Liver (tissue), 3 donors: ENCODE results near the gene BSN.

ENCODE experiments used
- MAX ChIP-seq: IDR thresholded peaks from 2 replicates; pipeline ENCODE4 v1.6.1; 2016; ENCODE audit warnings: antibody characterized with exemption
- TAF1 ChIP-seq: conservative IDR thresholded peaks from 2 replicates; pipeline ENCODE4 v1.6.1; 2016; ENCODE audit warnings: antibody characterized with exemption, mild to moderate bottlenecking
- TF ChIP-seq, protein P1 (sequence below): fragments of 150-350 bp; IDR thresholded peaks from 2 replicates; pipeline ENCODE4 v1.5.1; 2017; ENCODE audit warnings: improper control_type of control experiment, low read depth, low read length; ENCODE audit not compliant: missing input control
- TF ChIP-seq, protein P2 (sequence below): IDR thresholded peaks from 2 replicates; pipeline ENCODE4 v1.6.1; 2016; ENCODE audit warnings: antibody characterized with exemption, mild to moderate bottlenecking
- donor health status: healthy.
- donor health status: healthy.

GRCh38 chr3:49531715-49532114 lies 22.6 kb upstream of the BSN start:
- TF ChIP-seq TAF1 (no peak), MAX (no peak)
- TF ChIP-seq, protein P1, sequence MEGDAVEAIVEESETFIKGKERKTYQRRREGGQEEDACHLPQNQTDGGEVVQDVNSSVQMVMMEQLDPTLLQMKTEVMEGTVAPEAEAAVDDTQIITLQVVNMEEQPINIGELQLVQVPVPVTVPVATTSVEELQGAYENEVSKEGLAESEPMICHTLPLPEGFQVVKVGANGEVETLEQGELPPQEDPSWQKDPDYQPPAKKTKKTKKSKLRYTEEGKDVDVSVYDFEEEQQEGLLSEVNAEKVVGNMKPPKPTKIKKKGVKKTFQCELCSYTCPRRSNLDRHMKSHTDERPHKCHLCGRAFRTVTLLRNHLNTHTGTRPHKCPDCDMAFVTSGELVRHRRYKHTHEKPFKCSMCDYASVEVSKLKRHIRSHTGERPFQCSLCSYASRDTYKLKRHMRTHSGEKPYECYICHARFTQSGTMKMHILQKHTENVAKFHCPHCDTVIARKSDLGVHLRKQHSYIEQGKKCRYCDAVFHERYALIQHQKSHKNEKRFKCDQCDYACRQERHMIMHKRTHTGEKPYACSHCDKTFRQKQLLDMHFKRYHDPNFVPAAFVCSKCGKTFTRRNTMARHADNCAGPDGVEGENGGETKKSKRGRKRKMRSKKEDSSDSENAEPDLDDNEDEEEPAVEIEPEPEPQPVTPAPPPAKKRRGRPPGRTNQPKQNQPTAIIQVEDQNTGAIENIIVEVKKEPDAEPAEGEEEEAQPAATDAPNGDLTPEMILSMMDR, result no peak
- TF ChIP-seq, protein P2, sequence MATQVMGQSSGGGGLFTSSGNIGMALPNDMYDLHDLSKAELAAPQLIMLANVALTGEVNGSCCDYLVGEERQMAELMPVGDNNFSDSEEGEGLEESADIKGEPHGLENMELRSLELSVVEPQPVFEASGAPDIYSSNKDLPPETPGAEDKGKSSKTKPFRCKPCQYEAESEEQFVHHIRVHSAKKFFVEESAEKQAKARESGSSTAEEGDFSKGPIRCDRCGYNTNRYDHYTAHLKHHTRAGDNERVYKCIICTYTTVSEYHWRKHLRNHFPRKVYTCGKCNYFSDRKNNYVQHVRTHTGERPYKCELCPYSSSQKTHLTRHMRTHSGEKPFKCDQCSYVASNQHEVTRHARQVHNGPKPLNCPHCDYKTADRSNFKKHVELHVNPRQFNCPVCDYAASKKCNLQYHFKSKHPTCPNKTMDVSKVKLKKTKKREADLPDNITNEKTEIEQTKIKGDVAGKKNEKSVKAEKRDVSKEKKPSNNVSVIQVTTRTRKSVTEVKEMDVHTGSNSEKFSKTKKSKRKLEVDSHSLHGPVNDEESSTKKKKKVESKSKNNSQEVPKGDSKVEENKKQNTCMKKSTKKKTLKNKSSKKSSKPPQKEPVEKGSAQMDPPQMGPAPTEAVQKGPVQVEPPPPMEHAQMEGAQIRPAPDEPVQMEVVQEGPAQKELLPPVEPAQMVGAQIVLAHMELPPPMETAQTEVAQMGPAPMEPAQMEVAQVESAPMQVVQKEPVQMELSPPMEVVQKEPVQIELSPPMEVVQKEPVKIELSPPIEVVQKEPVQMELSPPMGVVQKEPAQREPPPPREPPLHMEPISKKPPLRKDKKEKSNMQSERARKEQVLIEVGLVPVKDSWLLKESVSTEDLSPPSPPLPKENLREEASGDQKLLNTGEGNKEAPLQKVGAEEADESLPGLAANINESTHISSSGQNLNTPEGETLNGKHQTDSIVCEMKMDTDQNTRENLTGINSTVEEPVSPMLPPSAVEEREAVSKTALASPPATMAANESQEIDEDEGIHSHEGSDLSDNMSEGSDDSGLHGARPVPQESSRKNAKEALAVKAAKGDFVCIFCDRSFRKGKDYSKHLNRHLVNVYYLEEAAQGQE, result no peak
